WTC11 (cell line): ENCODE results near the gene SOX5. TPM values are rescaled to one million over a fixed set of nuclear protein-coding genes. Genes with fewer than 3 reads are reported as not detected.
"Not testable (repeated sequence)": the region's sequence is repeated elsewhere in the genome, so short reads cannot be mapped to it uniquely, and the experiment has no call there.

Experiments
- ATAC-seq: fragments of 200-7000 bp; cut with Tn5 transposase; 2 replicates; pipeline ENCODE4 v1.10.0; 2021; ENCODE audit warnings: mild to moderate bottlenecking, moderate library complexity
- CTCF ChIA-PET: fragments of 300-600 bp; sonication (Branson Sonifier 250); formaldehyde crosslinking; loops from one replicate; lab custom pipeline; 2021; ENCODE audit warnings: antibody characterized with exemption; lab: Charles Lee
- POLR2A ChIA-PET: fragments of 350-600 bp; sonication (Branson Sonifier 250); formaldehyde crosslinking; loops from one replicate; lab custom pipeline; 2021; ENCODE audit warnings: antibody characterized with exemption; lab: Charles Lee
- DNase-seq: peaks from one replicate; pipeline ENCODE4 v3.0.0; 2021; ENCODE audit warnings: low spot score
- H3K27ac Mint-ChIP-seq: 2 replicates; pipeline ENCODE4 v1.8.0; 2021; ENCODE audit warnings: mixed read lengths
- H3K27me3 Mint-ChIP-seq: 2 replicates; pipeline ENCODE4 v1.8.0; 2021; ENCODE audit warnings: low read depth, mild to moderate bottlenecking, moderate library complexity, mixed read lengths
- H3K36me3 Mint-ChIP-seq: 2 replicates; pipeline ENCODE4 v1.8.0; 2021; ENCODE audit warnings: mixed read lengths
- H3K4me1 Mint-ChIP-seq: 2 replicates; pipeline ENCODE4 v1.8.0; 2022; ENCODE audit warnings: mixed read lengths
- H3K4me3 Mint-ChIP-seq: 2 replicates; pipeline ENCODE4 v1.8.0; 2021; ENCODE audit warnings: mild to moderate bottlenecking, moderate library complexity, mixed read lengths
- H3K9me3 Mint-ChIP-seq: 2 replicates; pipeline ENCODE4 v1.8.0; 2021; ENCODE audit warnings: mixed read lengths
- CDX4 ChIP-seq: fragments of 250-450 bp; sonication (Bioruptor Pico); IDR thresholded peaks from 2 replicates; pipeline ENCODE4 v1.9.0; 2021; ENCODE audit warnings: moderate library complexity, mild to moderate bottlenecking, inconsistent platforms, borderline replicate concordance
- CTCF ChIP-seq: fragments of 200-600 bp; IDR thresholded peaks from 2 replicates; pipeline ENCODE4 v1.8.0; 2022; ENCODE audit warnings: antibody characterized with exemption
- ESRRA ChIP-seq: sonication (generic); formaldehyde crosslinking; IDR thresholded peaks from 2 replicates; pipeline ENCODE4 v1.8.1; 2022; ENCODE audit warnings: mild to moderate bottlenecking, missing genetic modification reagents, borderline replicate concordance
- GABPB1 ChIP-seq: sonication (generic); formaldehyde crosslinking; IDR thresholded peaks from 2 replicates; pipeline ENCODE4 v1.8.1; 2023; ENCODE audit warnings: mild to moderate bottlenecking, missing genetic modification reagents
- NFE2L1 ChIP-seq: sonication (generic); formaldehyde crosslinking; IDR thresholded peaks from 2 replicates; pipeline ENCODE4 v1.8.1; 2023; ENCODE audit warnings: missing genetic modification reagents
- RELA ChIP-seq: sonication (generic); formaldehyde crosslinking; IDR thresholded peaks from 2 replicates; pipeline ENCODE4 v1.8.1; 2022; ENCODE audit warnings: missing genetic modification reagents, mild to moderate bottlenecking, borderline replicate concordance
- ZMAT4 ChIP-seq: fragments of 250-450 bp; sonication (Bioruptor Pico); IDR thresholded peaks from 2 replicates; pipeline ENCODE4 v1.9.0; 2021; ENCODE audit warnings: mild to moderate bottlenecking
- ZNF232 ChIP-seq: sonication (generic); formaldehyde crosslinking; IDR thresholded peaks from 2 replicates; pipeline ENCODE4 v1.8.0; 2022; ENCODE audit warnings: mild to moderate bottlenecking, missing genetic modification reagents
- ZNF317 ChIP-seq: sonication (generic); formaldehyde crosslinking; IDR thresholded peaks from 2 replicates; pipeline ENCODE4 v1.8.1; 2023; ENCODE audit warnings: low read depth, mild to moderate bottlenecking, moderate library complexity, missing genetic modification reagents, borderline replicate concordance
- ZNF423 ChIP-seq: fragments of 250-450 bp; sonication (Bioruptor Pico); IDR thresholded peaks from 2 replicates; pipeline ENCODE4 v2.1.2; 2022; ENCODE audit warnings: mild to moderate bottlenecking, moderate library complexity
- total RNA-seq: library from RNA; stranded (reverse); gene quantifications from 3 replicates; pipeline ENCODE4 v1.2.3, GENCODE V29; 2021

SOX5 gene
- total RNA-seq, 1 experiment from 2014 or later = 2.3 TPM

- Mint-ChIP-seq H3K27me3 (no peaks in the 10 kb centered on the region; the same call in 1 of the 2 replicates), H3K27ac (no peak overlapping the region), H3K9me3 (peaks cover 44% of the 10 kb centered on the region), H3K4me1 (peaks cover 4% of the 10 kb centered on the region; the same call in 1 of the 2 replicates), H3K36me3 (peaks cover 28% of the 10 kb centered on the region), H3K4me3 (no peak overlapping the region)
- CTCF ChIA-PET = no interaction called here
- no peak for TF ChIP-seq RELA (CRISPR knock-in tag)
- TF ChIP-seq GABPB1 = peak; percentile 63
- no peak for ATAC-seq
- no peak for DNase-seq
- POLR2A ChIA-PET = no interaction called here
Measured at GRCh38 chr12:23525450-23526072, 423.9 kb downstream of the SOX5 start.

- Mint-ChIP-seq H3K9me3 (peaks cover 61% of the 10 kb centered on the region), H3K36me3 (peaks cover 35% of the 10 kb centered on the region), H3K4me3 (no peak overlapping the region), H3K4me1 (peaks cover 4% of the 10 kb centered on the region; the same call in 1 of the 2 replicates), H3K27me3 (no peaks in the 10 kb centered on the region; the same call in 1 of the 2 replicates), H3K27ac (no peak overlapping the region)
- ChIA-PET POLR2A (no interaction called here), CTCF (no interaction called here)
- ATAC-seq (no peak), DNase-seq (no peak)
- TF ChIP-seq ZMAT4 (CRISPR knock-in tag) = no peak
- no peak for TF ChIP-seq CDX4 (CRISPR knock-in tag)
- peak; percentile 96 for TF ChIP-seq ZNF317 (CRISPR knock-in tag)
Measured at GRCh38 chr12:23523339-23523738, 426.1 kb downstream of the SOX5 start.

- POLR2A ChIA-PET, DNase-seq, H3K4me3 Mint-ChIP-seq, ATAC-seq, H3K27ac Mint-ChIP-seq, H3K4me1 Mint-ChIP-seq, H3K27me3 Mint-ChIP-seq, CTCF ChIA-PET: not testable (repeated sequence)
- H3K36me3 Mint-ChIP-seq = peaks cover 40% of the 10 kb centered on the region
- H3K9me3 Mint-ChIP-seq = peaks cover 60% of the 10 kb centered on the region
Measured at GRCh38 chr12:23519444-23519843, 430.0 kb downstream of the SOX5 start.

- H3K9me3 Mint-ChIP-seq = peaks cover 48% of the 10 kb centered on the region
- H3K4me1 Mint-ChIP-seq, CTCF ChIA-PET, H3K27me3 Mint-ChIP-seq, H3K27ac Mint-ChIP-seq, DNase-seq, POLR2A ChIA-PET, ATAC-seq, H3K4me3 Mint-ChIP-seq: not testable (repeated sequence)
- peaks cover 28% of the 10 kb centered on the region for H3K36me3 Mint-ChIP-seq
Measured at GRCh38 chr12:23515785-23516184, 433.7 kb downstream of the SOX5 start.

- TF ChIP-seq ESRRA (no peak), CTCF (no peak), ZNF423 (CRISPR knock-in tag) (no peak), NFE2L1 (CRISPR knock-in tag) (no peak), ZNF232 (CRISPR knock-in tag) (no peak)
- Mint-ChIP-seq H3K9me3 (peaks cover 30% of the 10 kb centered on the region), H3K4me1 (peaks cover 11% of the 10 kb centered on the region; the same call in 1 of the 2 replicates), H3K27me3 (peaks cover 2% of the 10 kb centered on the region; the same call in 1 of the 2 replicates), H3K4me3 (no peak overlapping the region), H3K27ac (no peak overlapping the region), H3K36me3 (peaks cover 11% of the 10 kb centered on the region)
- POLR2A ChIA-PET = no interaction called here
- DNase-seq = no peak
- ATAC-seq = no peak
- CTCF ChIA-PET = no interaction called here
Measured at GRCh38 chr12:23510484-23510883, 439.0 kb downstream of the SOX5 start.

GRCh38 chr12:23509832-23510231 is 439.6 kb downstream of the SOX5 start:
- CTCF ChIA-PET, H3K27ac Mint-ChIP-seq, H3K4me3 Mint-ChIP-seq, DNase-seq, H3K27me3 Mint-ChIP-seq, ATAC-seq, POLR2A ChIA-PET: not testable (repeated sequence)
- peaks cover 11% of the 10 kb centered on the region for H3K36me3 Mint-ChIP-seq
- H3K4me1 Mint-ChIP-seq = peaks cover 16% of the 10 kb centered on the region; the same call in 1 of the 2 replicates
- H3K9me3 Mint-ChIP-seq = peaks cover 30% of the 10 kb centered on the region

GRCh38 chr12:23507785-23508184 is 441.7 kb downstream of the SOX5 start:
- POLR2A ChIA-PET = not testable (repeated sequence)

GRCh38 chr12:23505736-23506135 is 443.7 kb downstream of the SOX5 start:
- peaks cover 46% of the 10 kb centered on the region for H3K4me1 Mint-ChIP-seq
- peak overlapping the region; percentile 67 for H3K27ac Mint-ChIP-seq
- H3K4me3 Mint-ChIP-seq, H3K36me3 Mint-ChIP-seq, POLR2A ChIA-PET, DNase-seq, ATAC-seq, CTCF ChIA-PET, H3K27me3 Mint-ChIP-seq: not testable (repeated sequence)
- H3K9me3 Mint-ChIP-seq = peaks cover 19% of the 10 kb centered on the region

More at GRCh38 chr12:23507785-23508184, 441.7 kb downstream of the SOX5 start:
- ATAC-seq, H3K4me3 Mint-ChIP-seq, H3K36me3 Mint-ChIP-seq, DNase-seq, H3K27me3 Mint-ChIP-seq, H3K27ac Mint-ChIP-seq, CTCF ChIA-PET: not testable (repeated sequence)
- Mint-ChIP-seq H3K9me3 (peaks cover 18% of the 10 kb centered on the region), H3K4me1 (peaks cover 37% of the 10 kb centered on the region; the same call in 1 of the 2 replicates)
